Astrocyte of the cerebellum (primary cell): Measurements from ENCODE around the gene BAIAP2L2.

Source experiments
- DNase-seq: peaks from one replicate; pipeline ENCODE4 v3.0.0-alpha.2; 2011; ENCODE audit warnings: low read depth
- H3K4me3 ChIP-seq: 2 replicates; pipeline ENCODE4 v1.5.1; 2011; ENCODE audit warnings: mild to moderate bottlenecking, low read depth, low read length, moderate library complexity
- in situ Hi-C: cut with HindIII; loops from 2 replicates; pipeline ENCODE4 v1.10.0; 2017; ENCODE audit warnings: low sequenced_read_pairs
- TF ChIP-seq, protein P1 (sequence below): IDR thresholded peaks from 2 replicates; pipeline ENCODE4 v1.5.1; 2012; ENCODE audit warnings: low read length, low read depth, moderate library complexity, mild to moderate bottlenecking; ENCODE audit errors: missing control alignments

BAIAP2L2 gene

DNA sequence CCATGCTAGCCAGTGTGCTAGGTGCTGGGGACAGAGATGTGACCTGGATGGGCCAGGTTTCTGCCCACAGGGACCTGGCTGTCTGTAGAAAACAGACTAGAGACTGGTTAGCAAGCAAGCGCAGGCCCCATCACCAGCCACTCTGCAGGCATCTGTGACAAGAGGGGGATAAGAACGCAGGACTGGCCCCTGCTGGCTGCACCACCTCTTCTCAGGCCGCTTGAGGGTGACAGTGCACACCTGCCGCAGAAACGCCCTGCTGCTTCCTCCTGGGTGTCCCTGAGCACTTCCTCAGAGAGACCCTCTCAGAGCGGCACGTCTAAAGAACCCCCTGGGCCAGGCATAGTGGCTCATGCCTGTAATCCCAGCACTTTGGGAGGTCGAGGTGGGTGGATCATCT lies 59.2 kb downstream of the BAIAP2L2 start:
- no peak for DNase-seq
- TF ChIP-seq, protein P1, sequence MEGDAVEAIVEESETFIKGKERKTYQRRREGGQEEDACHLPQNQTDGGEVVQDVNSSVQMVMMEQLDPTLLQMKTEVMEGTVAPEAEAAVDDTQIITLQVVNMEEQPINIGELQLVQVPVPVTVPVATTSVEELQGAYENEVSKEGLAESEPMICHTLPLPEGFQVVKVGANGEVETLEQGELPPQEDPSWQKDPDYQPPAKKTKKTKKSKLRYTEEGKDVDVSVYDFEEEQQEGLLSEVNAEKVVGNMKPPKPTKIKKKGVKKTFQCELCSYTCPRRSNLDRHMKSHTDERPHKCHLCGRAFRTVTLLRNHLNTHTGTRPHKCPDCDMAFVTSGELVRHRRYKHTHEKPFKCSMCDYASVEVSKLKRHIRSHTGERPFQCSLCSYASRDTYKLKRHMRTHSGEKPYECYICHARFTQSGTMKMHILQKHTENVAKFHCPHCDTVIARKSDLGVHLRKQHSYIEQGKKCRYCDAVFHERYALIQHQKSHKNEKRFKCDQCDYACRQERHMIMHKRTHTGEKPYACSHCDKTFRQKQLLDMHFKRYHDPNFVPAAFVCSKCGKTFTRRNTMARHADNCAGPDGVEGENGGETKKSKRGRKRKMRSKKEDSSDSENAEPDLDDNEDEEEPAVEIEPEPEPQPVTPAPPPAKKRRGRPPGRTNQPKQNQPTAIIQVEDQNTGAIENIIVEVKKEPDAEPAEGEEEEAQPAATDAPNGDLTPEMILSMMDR = no peak
- in situ Hi-C loops = no loop called here
- H3K4me3 ChIP-seq = no peak overlapping the region

DNA sequence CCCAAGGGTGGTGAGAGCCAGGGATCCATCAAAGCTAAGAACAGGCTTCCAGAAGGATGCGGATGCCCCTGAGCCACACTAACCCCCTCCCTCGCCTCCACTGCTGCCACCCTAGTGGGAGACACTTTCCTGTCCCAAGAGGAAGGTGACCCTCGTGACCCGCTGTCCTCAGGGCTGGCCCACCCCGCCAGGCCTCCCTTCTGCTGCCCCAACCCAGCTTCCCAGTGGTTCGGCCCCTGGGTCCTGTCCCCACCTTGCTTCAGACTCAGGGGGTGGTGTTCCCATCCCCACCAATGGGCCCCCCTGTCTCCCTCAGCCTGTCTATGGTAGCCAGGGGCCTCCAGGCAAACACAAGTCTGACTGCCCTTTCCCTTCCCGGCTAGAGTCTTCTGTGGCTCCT lies 59.8 kb downstream of the BAIAP2L2 start:
- H3K4me3 ChIP-seq = no peak overlapping the region
- in situ Hi-C loops = no loop called here
- TF ChIP-seq, protein P1 = no peak
- DNase-seq = no peak

DNA sequence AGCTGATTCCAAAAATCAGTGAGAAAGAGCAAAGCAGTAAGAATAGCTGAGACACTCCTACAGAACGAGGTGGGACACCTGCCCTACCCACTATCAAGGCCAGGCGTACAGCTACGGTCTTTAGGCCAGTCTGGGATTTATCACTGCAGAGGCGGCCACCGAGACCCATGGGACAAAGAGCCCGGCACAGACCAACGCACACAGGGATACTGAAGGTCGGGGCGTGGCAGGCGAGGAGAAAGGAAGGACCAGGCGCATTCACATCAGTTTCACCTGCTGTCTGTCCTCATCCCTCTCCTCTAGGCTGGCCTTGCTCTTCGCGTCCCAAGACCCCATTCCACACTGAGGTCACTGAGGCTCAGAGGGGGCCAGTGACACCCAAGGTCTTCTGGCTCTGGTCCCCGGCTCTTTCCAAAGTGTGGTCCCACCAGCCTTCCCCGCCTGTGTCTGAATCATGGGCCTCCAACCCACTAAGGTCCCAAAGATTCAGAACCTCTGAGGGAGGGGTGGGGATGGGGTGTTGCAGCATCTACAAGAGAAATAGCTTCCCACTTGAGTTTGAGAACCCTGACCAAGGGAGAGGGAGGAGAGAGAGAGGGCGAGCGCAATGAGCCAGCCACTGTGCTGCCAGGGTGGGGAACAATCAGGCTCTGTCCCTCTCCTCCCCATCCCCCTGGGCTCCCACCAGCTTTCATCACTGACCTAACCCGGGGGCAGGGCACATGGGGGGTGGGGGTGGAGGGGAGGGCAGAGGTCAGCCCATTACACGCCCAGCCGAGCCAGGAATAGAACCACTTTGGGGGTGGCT lies 60.5 kb downstream of the BAIAP2L2 start:
- DNase-seq = no peak
- in situ Hi-C loops = no loop called here
- H3K4me3 ChIP-seq = no peak overlapping the region
- TF ChIP-seq, protein P1 = no peak

DNA sequence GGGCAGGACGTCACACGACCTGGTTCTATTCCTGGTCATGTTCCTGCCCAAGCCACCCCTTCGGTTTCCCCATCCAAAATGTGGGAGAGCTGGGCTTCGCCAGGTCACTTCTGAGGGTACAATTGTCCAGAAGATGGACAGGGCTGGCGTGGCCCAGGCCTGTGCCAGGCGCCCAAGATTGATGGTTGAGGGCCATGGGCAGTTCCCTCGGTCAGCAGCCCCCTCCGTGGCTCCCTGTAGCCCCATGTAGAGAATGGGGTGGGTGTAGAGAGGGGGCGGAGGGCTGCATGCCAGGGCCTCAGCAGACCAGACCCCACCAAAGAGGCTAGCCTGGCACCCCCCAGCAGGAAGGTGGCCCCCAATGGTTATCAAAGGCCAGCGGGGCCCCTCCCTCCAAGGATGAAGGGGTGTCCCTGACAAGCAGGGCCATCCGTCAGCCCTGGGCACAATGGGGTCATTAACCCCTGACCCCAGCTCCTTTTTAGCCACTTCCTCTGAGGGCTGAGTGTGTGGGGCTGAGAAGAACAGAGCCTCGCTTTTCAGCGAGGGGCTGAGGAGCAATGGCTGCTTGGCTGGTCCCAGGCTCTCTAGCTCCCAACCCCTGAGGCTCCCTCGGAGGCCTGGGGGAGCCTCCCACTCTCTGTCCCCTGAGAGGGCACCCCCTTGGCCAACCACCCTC lies 64.3 kb downstream of the BAIAP2L2 start:
- H3K4me3 ChIP-seq = no peak overlapping the region
- DNase-seq = no peak
- TF ChIP-seq, protein P1 = no peak
- in situ Hi-C loops = no loop called here

DNA sequence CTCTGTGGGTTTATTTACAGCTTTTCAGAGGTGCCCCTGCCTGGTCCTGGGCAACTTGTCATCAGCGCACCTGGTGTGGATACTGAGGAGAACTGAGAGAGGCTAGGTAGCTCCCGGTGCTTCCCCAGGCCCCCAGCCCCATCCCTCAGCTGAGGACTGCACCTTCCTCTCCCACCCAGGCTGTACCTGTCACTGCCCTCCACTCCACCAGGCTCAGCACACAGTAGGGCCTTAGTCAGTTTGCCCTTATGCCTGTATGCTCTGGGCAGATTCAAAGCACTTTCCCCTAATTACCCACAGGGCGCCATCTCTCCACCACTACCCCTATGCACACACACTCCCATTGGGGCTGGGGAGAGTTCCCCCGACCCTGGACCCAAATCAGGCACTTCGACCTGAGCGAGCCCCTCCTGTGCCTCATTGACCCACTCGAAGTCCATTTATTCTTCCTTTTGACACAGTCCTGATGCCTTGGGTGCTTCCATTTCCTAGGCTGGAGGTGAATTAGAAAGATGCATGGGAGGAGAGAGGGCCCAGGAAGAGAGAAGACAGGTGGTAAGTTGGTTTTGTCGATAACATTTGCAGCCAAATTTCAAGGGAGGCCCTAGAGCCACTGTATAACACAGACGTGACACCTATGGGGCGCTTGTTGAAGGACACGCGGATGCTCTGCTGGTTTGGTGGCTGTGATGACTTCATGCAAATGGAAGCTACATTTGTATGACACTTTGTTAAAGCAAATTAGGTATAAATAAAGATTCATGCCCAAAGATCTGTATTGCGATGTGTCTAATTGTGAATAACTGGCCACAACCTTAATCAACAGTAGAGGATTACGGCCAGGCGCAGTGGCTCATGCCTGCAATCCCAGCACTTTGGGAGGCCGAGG lies 67.1 kb downstream of the BAIAP2L2 start:
- DNase-seq = no peak
- in situ Hi-C loops = no loop called here
- H3K4me3 ChIP-seq = no peak overlapping the region
- TF ChIP-seq, protein P1 = no peak

DNA sequence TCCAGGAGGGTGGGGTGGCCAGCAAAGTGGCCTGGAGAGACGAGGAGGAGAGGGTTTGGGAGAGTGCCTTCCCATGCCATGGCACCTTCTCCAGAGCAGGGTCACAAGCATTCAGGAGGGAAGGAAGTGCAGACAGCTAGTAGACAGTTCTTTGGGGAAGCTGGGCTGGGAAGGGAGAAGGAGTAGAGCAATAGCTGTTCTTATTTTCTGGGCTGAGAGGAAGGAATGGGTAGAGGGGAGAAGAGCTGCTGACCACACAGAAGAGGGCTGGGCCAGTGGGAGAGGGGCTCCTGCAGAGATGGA lies 68.0 kb downstream of the BAIAP2L2 start:
- no peak for DNase-seq
- in situ Hi-C loops = no loop called here
- TF ChIP-seq, protein P1 = no peak
- H3K4me3 ChIP-seq = no peak overlapping the region
